BLaER1 treated with 17β-estradiol and CSF1 and Interleukin-3, amounts not matched to agents 10 nM and 100 nM (cell line): ENCODE data around the gene ATF7.
A peak's percentile ranks its signal among the peaks of the same experiment; 100 is the strongest.

Source experiments
- H3K27ac ChIP-seq, 11 experiments: shearing (Covaris generic); formaldehyde crosslinking; 2 replicates each; pipeline ENCODE4 v1.8.1; 2022
- H3K27me3 ChIP-seq, 11 experiments: shearing (Covaris generic); formaldehyde crosslinking; 2 replicates each; pipeline ENCODE4 v1.8.1; 2022
- H3K36me3 ChIP-seq, 11 experiments: shearing (Covaris generic); formaldehyde crosslinking; 2 replicates each; pipeline ENCODE4 v1.8.1; 2022
- H3K4me1 ChIP-seq, 10 experiments: shearing (Covaris generic); formaldehyde crosslinking; 2 replicates each; pipeline ENCODE4 v1.8.1; 2022
- H3K4me2 ChIP-seq, 11 experiments: shearing (Covaris generic); formaldehyde crosslinking; 2 replicates each; pipeline ENCODE4 v1.8.1; 2022
- H3K4me3 ChIP-seq, 10 experiments: shearing (Covaris generic); formaldehyde crosslinking; 2 replicates each; pipeline ENCODE4 v1.8.1; 2022
- H3K9ac ChIP-seq, 11 experiments: shearing (Covaris generic); formaldehyde crosslinking; 2 replicates each; pipeline ENCODE4 v1.8.1; 2022
- H3K9me3 ChIP-seq, 11 experiments: shearing (Covaris generic); formaldehyde crosslinking; replicated peaks in 1 of 11; 2 replicates each; pipeline ENCODE4 v1.8.1; 2022
- H4K20me1 ChIP-seq, 11 experiments: shearing (Covaris generic); formaldehyde crosslinking; 2 replicates each; pipeline ENCODE4 v1.8.1; 2022
- Cebpa-rat ChIP-seq, 11 experiments: shearing (Covaris generic); IDR thresholded peaks; 2 replicates each; pipeline ENCODE4 v1.8.1; 2022

Gene ATF7

GRCh38 chr12:53505555-53506449 is 120.4 kb downstream of the ATF7 start:
- Histone ChIP-seq H4K20me1 (peaks cover 0 to 27% (median 0%) of the 10 kb centered on the region in 11 experiments; a peak in 7 of 22 replicates), H3K4me3 (no peak overlapping the region), H3K36me3 (peaks cover 44 to 72% (median 55%) of the 10 kb centered on the region in 11 experiments), H3K27ac (peak overlapping the region in 9 of 11 experiments; percentile 27 to 69 (median 55); a peak in 17 of 22 replicates), H3K4me2 (peak overlapping the region in 6 of 11 experiments; percentile 9 to 42 (median 28); a peak in 8 of 22 replicates), H3K9me3 (no peaks in the 10 kb centered on the region), H3K27me3 (no peaks in the 10 kb centered on the region), H3K4me1 (peaks cover 28 to 52% (median 42%) of the 10 kb centered on the region in 10 experiments), H3K9ac (peak overlapping the region in 10 of 11 experiments; percentile 22 to 91 (median 60); a peak in 17 of 22 replicates)
- no peak for TF ChIP-seq Cebpa-rat (IDR thresholded peaks at IDR 0.05)

- Histone ChIP-seq H3K36me3 (peaks cover 37 to 64% (median 49%) of the 10 kb centered on the region in 11 experiments), H3K4me1 (peaks cover 31 to 56% (median 46%) of the 10 kb centered on the region in 10 experiments), H3K4me3 (no peak overlapping the region), H3K9ac (peak overlapping the region in 10 of 11 experiments; percentile 22 to 91 (median 60); a peak in 16 of 22 replicates), H3K9me3 (no peaks in the 10 kb centered on the region), H3K27ac (peak overlapping the region in 9 of 11 experiments; percentile 27 to 69 (median 55); a peak in 17 of 22 replicates), H3K4me2 (peak overlapping the region in 6 of 11 experiments; percentile 9 to 42 (median 28); a peak in 8 of 22 replicates), H4K20me1 (peaks cover 0 to 27% (median 0%) of the 10 kb centered on the region in 11 experiments; a peak in 7 of 22 replicates), H3K27me3 (no peaks in the 10 kb centered on the region)
- no peak for TF ChIP-seq Cebpa-rat (IDR thresholded peaks at IDR 0.05)
Observed at GRCh38 chr12:53505086-53505485, 121.1 kb downstream of the ATF7 start.

GRCh38 chr12:53504004-53504920 is 121.9 kb downstream of the ATF7 start:
- H3K27me3 ChIP-seq, result no peaks in the 10 kb centered on the region
- peaks cover 37 to 61% (median 49%) of the 10 kb centered on the region in 10 experiments for H3K4me1 ChIP-seq
- no peak for TF ChIP-seq Cebpa-rat (IDR thresholded peaks at IDR 0.05)
- H3K4me2 ChIP-seq, result no peak overlapping the region; a peak in 1 of 22 replicates
- H3K4me3 ChIP-seq, result no peak overlapping the region
- H3K36me3 ChIP-seq, result peaks cover 36 to 56% (median 48%) of the 10 kb centered on the region in 11 experiments
- no peaks in the 10 kb centered on the region for H3K9me3 ChIP-seq
- H3K9ac ChIP-seq, result peak overlapping the region in 8 of 11 experiments; percentile 16 to 95 (median 58); a peak in 8 of 22 replicates
- peaks cover 0 to 27% (median 0%) of the 10 kb centered on the region in 11 experiments; a peak in 7 of 22 replicates for H4K20me1 ChIP-seq
- H3K27ac ChIP-seq, result peak overlapping the region in 3 of 11 experiments; percentile 55 to 69 (median 59); a peak in 5 of 22 replicates

GRCh38 chr12:53502983-53503728 is 123.0 kb downstream of the ATF7 start:
- Histone ChIP-seq H3K9ac (peak overlapping the region; percentile 44 to 97 (median 90); a peak in 18 of 22 replicates), H3K4me3 (no peak overlapping the region), H3K4me1 (peaks cover 35 to 59% (median 49%) of the 10 kb centered on the region in 10 experiments), H4K20me1 (peaks cover 0 to 27% (median 0%) of the 10 kb centered on the region in 11 experiments; a peak in 8 of 22 replicates), H3K9me3 (no peaks in the 10 kb centered on the region), H3K4me2 (peak overlapping the region; percentile 51 to 100 (median 99); a peak in 20 of 22 replicates), H3K27ac (peak overlapping the region in 5 of 11 experiments; percentile 6 to 39 (median 13); a peak in 5 of 22 replicates), H3K27me3 (no peaks in the 10 kb centered on the region), H3K36me3 (peaks cover 36 to 54% (median 48%) of the 10 kb centered on the region in 11 experiments)
- TF ChIP-seq Cebpa-rat (IDR thresholded peaks at IDR 0.05), result no peak

- H3K27ac ChIP-seq, result peak overlapping the region in 10 of 11 experiments; percentile 90 to 98 (median 96); a peak in 18 of 22 replicates
- H3K4me3 ChIP-seq, result peak overlapping the region; percentile 58 to 79 (median 66)
- peaks cover 0 to 27% (median 0%) of the 10 kb centered on the region in 11 experiments; a peak in 8 of 22 replicates for H4K20me1 ChIP-seq
- peak overlapping the region; percentile 84 to 100 (median 99) for H3K4me2 ChIP-seq
- no peak for TF ChIP-seq Cebpa-rat (IDR thresholded peaks at IDR 0.05)
- H3K9ac ChIP-seq, result peak overlapping the region; percentile 85 to 97 (median 92)
- H3K36me3 ChIP-seq, result peaks cover 34 to 50% (median 44%) of the 10 kb centered on the region in 11 experiments
- no peaks in the 10 kb centered on the region for H3K9me3 ChIP-seq
- peaks cover 43 to 67% (median 57%) of the 10 kb centered on the region in 10 experiments for H3K4me1 ChIP-seq
- no peaks in the 10 kb centered on the region for H3K27me3 ChIP-seq
Observed at GRCh38 chr12:53502331-53502730, 123.9 kb downstream of the ATF7 start.

- TF ChIP-seq Cebpa-rat (IDR thresholded peaks at IDR 0.05), result no peak
- H3K4me1 ChIP-seq, result peaks cover 46 to 73% (median 63%) of the 10 kb centered on the region in 10 experiments
Observed at GRCh38 chr12:53501615-53502181, 124.5 kb downstream of the ATF7 start.

More at GRCh38 chr12:53501615-53502181, 124.5 kb downstream of the ATF7 start:
- Histone ChIP-seq H4K20me1 (peaks cover 0 to 27% (median 0%) of the 10 kb centered on the region in 11 experiments; a peak in 8 of 22 replicates), H3K27me3 (no peaks in the 10 kb centered on the region), H3K9ac (peak overlapping the region; percentile 85 to 97 (median 92)), H3K36me3 (peaks cover 28 to 45% (median 37%) of the 10 kb centered on the region in 11 experiments), H3K4me2 (peak overlapping the region; percentile 84 to 100 (median 99)), H3K9me3 (no peaks in the 10 kb centered on the region), H3K27ac (peak overlapping the region; percentile 90 to 98 (median 96); a peak in 21 of 22 replicates), H3K4me3 (peak overlapping the region; percentile 58 to 79 (median 66))
